Tibial nerve (tissue), 3 donors: ENCODE data around the gene TFIP11.

ENCODE experiments used
- POLR2A ChIP-seq, 2 donors: fragments of 450-650 bp; IDR thresholded peaks; one replicate each; pipeline ENCODE4 v1.6.1; 2017; ENCODE audit warnings: antibody characterized with exemption in 2 of 2, mild to moderate bottlenecking in 2 of 2, moderate library complexity in 2 of 2
- TF ChIP-seq, protein P1 (sequence below), 5 experiments: fragments of 200-600 bp in 3 of 5; fragments of 450-650 bp in 2 of 5; sonication (generic) in 3 of 5; IDR thresholded peaks; one replicate each; pipeline ENCODE4 v1.5.1; 2016 to 2019; ENCODE audit warnings: antibody characterized with exemption in 5 of 5, mild to moderate bottlenecking in 3 of 5, moderate library complexity in 2 of 5

DNA sequence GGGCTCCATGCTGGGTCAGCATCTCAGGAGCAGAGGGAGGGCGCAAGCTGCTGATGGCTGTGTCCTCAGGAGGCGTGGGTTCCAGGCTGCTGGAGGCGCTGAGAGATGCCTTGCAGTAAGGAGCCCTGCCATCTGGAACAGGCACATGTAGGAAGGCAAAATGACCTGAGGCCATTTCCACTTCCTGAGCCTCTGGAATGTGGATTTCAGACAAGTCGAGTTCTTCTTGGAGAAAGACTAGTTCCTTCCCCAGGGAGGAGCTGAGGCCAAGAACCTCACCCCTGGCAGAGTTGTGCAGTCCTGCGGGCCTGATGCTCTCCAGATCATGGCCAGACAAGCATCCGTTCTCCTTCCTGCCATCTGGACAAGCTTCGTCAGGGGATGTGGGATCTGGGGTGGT, 48.0 kb downstream of the TFIP11 start:
- TF ChIP-seq, protein P1, sequence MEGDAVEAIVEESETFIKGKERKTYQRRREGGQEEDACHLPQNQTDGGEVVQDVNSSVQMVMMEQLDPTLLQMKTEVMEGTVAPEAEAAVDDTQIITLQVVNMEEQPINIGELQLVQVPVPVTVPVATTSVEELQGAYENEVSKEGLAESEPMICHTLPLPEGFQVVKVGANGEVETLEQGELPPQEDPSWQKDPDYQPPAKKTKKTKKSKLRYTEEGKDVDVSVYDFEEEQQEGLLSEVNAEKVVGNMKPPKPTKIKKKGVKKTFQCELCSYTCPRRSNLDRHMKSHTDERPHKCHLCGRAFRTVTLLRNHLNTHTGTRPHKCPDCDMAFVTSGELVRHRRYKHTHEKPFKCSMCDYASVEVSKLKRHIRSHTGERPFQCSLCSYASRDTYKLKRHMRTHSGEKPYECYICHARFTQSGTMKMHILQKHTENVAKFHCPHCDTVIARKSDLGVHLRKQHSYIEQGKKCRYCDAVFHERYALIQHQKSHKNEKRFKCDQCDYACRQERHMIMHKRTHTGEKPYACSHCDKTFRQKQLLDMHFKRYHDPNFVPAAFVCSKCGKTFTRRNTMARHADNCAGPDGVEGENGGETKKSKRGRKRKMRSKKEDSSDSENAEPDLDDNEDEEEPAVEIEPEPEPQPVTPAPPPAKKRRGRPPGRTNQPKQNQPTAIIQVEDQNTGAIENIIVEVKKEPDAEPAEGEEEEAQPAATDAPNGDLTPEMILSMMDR (IDR thresholded peaks at IDR 0.05), result no peak
- TF ChIP-seq POLR2A (IDR thresholded peaks at IDR 0.05), result no peak
